Body of pancreas (tissue), 4 donors: ENCODE measurements around the gene CASP7. TPM values are rescaled to one million over a fixed set of nuclear protein-coding genes. Genes with fewer than 3 reads are reported as not detected.

ENCODE experiments used
- ATAC-seq: fragments of 150-250 bp; one replicate; pipeline ENCODE4 v1.9.1; 2016
- DNase-seq, 4 donors: peaks; one replicate each; pipeline ENCODE4 v3.0.0-alpha.2; 2019
- H3K27ac ChIP-seq, 4 donors: fragments of 200-600 bp; sonication (generic); 1 replicate in 3 of 4; 2 replicates in 1 of 4; pipeline versions ENCODE4 v1.5.1 to v1.6.1; 2016 to 2019; ENCODE audit warnings: mild to moderate bottlenecking in 1 of 4, mixed read lengths in 1 of 4, moderate library complexity in 1 of 4
- H3K27me3 ChIP-seq, 2 donors: fragments of 200-600 bp; sonication (generic); one replicate each; pipeline ENCODE4 v1.6.0; 2016; ENCODE audit warnings: mild to moderate bottlenecking in 1 of 2
- H3K36me3 ChIP-seq, 2 donors: fragments of 200-600 bp; sonication (generic); replicated peaks in 1 of 2; 2 replicates each; pipeline ENCODE4 v1.5.1; 2016; ENCODE audit warnings: low read depth in 2 of 2; ENCODE audit not compliant: insufficient read depth in 1 of 2
- H3K4me1 ChIP-seq: fragments of 200-600 bp; sonication (generic); one replicate; pipeline ENCODE4 v1.6.0; 2016
- H3K4me3 ChIP-seq, 2 donors: fragments of 200-600 bp; sonication (generic); 1 replicate in 1 of 2; 2 replicates in 1 of 2; pipeline ENCODE4 v1.5.1; 2016 to 2019
- H3K9me3 ChIP-seq, 3 donors: fragments of 200-600 bp; sonication (generic); 1 replicate in 2 of 3; 2 replicates in 1 of 3; pipeline ENCODE4 v1.5.1; 2016
- POLR2A ChIP-seq, 3 donors: fragments of 450-650 bp; IDR thresholded peaks; one replicate each; pipeline ENCODE4 v1.6.1; 2016; ENCODE audit warnings: antibody characterized with exemption in 3 of 3, mild to moderate bottlenecking in 2 of 3
- WGBS, 2 donors: methylation state at CpG; one replicate each; pipeline ENCODE4 v1.1.5; 2017; 5-methylcytosine and 5-hydroxymethylcytosine counted together
- intact Hi-C: fragments of 100-400 bp; cut with DNase I; formaldehyde crosslinking; loops from one replicate; pipeline ENCODE4 v1.15.1; 2023
- total RNA-seq, 2 donors: library from RNA; depleted of rRNA; stranded (reverse); fragments of >200 nt; gene quantifications; one replicate each; pipeline ENCODE4 v1.1.0, GENCODE V29; 2016
- TF ChIP-seq, protein P1 (sequence below), 7 experiments: fragments of 450-650 bp in 4 of 7; fragments of 200-600 bp in 3 of 7; sonication (generic) in 3 of 7; IDR thresholded peaks; one replicate each; pipeline ENCODE4 v1.5.1; 2016 to 2019; ENCODE audit warnings: antibody characterized with exemption in 7 of 7

CASP7 gene
- total RNA-seq, 2 donors from 2014 or later = 11.2 to 23.1 TPM

DNA sequence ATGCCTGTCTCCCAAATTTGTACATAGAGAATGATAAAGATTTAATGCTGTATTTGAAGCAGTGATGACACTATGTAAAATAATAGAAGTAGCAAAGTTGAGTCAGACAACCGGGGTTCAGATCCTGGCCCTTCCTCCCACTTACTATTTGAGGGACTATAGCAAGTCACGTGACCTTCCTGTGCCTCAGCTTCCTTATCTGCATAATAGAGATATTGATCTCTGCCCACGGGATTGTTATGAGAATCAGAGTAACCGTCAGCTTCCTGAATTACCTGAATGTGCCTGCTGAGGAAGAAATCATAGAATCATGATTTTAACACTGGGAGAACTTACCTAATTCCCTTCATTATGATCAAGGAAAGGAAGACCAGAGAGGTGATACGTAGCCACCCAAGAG is 26.9 kb downstream of the CASP7 start:
- peaks cover 44% of the 10 kb centered on the region for H3K4me1 ChIP-seq
- TF ChIP-seq POLR2A (IDR thresholded peaks at IDR 0.05) = no peak
- TF ChIP-seq, protein P1, sequence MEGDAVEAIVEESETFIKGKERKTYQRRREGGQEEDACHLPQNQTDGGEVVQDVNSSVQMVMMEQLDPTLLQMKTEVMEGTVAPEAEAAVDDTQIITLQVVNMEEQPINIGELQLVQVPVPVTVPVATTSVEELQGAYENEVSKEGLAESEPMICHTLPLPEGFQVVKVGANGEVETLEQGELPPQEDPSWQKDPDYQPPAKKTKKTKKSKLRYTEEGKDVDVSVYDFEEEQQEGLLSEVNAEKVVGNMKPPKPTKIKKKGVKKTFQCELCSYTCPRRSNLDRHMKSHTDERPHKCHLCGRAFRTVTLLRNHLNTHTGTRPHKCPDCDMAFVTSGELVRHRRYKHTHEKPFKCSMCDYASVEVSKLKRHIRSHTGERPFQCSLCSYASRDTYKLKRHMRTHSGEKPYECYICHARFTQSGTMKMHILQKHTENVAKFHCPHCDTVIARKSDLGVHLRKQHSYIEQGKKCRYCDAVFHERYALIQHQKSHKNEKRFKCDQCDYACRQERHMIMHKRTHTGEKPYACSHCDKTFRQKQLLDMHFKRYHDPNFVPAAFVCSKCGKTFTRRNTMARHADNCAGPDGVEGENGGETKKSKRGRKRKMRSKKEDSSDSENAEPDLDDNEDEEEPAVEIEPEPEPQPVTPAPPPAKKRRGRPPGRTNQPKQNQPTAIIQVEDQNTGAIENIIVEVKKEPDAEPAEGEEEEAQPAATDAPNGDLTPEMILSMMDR (IDR thresholded peaks at IDR 0.05) = no peak
- intact Hi-C loops = loop anchor here (10.0 kb wide), 1 partner anchor 398 kb away; no protein-coding TSS in a partner anchor

DNA sequence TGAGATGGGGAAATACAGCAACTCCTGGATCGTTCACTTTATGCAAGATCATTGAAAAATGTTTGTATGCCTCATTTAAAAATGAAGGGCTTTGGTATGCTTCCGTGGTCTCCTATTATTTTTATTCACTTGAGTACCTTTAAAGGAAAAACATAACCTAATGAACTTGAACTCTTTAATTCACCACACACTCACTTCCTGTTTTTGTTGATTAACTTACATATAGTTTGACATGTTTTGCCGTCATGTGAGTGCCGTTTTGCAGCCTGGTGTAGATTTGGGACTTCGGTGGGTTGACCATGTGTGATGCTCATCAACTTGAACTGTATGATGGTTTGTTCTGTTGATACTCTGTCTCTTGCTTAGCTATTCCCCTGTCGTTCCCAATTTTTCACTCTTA is 28.9 kb downstream of the CASP7 start:
- no peak for TF ChIP-seq POLR2A (IDR thresholded peaks at IDR 0.05)
- TF ChIP-seq, protein P1 (IDR thresholded peaks at IDR 0.05) = no peak
- H3K4me3 ChIP-seq = no peak overlapping the region
- no peaks in the 10 kb centered on the region for H3K36me3 ChIP-seq
- H3K9me3 ChIP-seq = no peaks in the 10 kb centered on the region
- peak overlapping the region in 3 of 4 donors; percentile 11 to 64 (median 26) for H3K27ac ChIP-seq
- ATAC-seq = no peak
- no peak for DNase-seq
- H3K27me3 ChIP-seq = no peaks in the 10 kb centered on the region
- WGBS, 2 donors = 83 to 91% methylated on average over 6 of the region's 6 CpGs
- intact Hi-C loops = loop anchor here (10.0 kb wide), 1 partner anchor 396 kb away; no protein-coding TSS in a partner anchor
- H3K4me1 ChIP-seq = peaks cover 56% of the 10 kb centered on the region

More for the DNA sequence above, 26.9 kb downstream of the CASP7 start:
- no peak for ATAC-seq
- H3K9me3 ChIP-seq = no peaks in the 10 kb centered on the region
- H3K36me3 ChIP-seq = no peaks in the 10 kb centered on the region
- H3K4me3 ChIP-seq = no peak overlapping the region
- no peak overlapping the region for H3K27ac ChIP-seq
- 44 to 52% methylated on average over 5 of the region's 5 CpGs for WGBS, 2 donors
- no peaks in the 10 kb centered on the region for H3K27me3 ChIP-seq
- DNase-seq = no peak

DNA sequence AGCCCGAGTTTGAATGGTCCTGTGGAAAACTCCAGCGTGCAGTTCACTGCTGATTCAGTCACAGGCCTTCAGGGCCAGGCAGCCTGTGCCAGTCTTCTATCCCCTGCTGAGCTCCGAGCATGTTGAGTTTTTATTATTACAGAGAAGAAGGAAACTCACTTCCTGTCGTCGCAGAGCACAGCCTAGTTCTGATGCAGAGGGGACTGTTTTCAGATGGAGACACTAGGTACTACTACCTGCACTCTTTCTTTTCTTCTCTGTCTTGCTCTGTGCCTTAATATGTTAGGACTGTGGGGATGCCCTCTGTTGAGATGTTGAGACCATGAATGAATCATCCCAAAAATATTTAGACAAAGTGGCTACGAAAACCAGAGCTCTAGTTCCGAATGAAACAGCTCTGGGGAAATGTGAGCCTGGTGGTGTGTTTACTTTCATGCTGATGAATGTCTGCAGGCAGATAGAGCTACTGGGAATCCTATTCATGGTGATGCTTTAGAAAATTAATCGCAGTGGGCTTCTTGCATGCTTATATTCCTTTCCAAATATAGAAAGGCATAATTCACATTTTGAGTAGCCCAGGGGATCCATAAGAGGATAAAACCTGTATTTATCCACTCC is 29.6 kb downstream of the CASP7 start:
- Histone ChIP-seq H3K4me3 (no peak overlapping the region), H3K27ac (peak overlapping the region in 3 of 4 donors; percentile 11 to 64 (median 26)), H3K4me1 (peaks cover 56% of the 10 kb centered on the region), H3K36me3 (no peaks in the 10 kb centered on the region), H3K27me3 (no peaks in the 10 kb centered on the region), H3K9me3 (no peaks in the 10 kb centered on the region)
- DNase-seq = peak in 1 of 4 donors; percentile 11
- peak; percentile 19 for ATAC-seq
- 58 to 60% methylated on average over 7 to 8 of the region's 8 CpGs for WGBS, 2 donors
- no peak for TF ChIP-seq POLR2A (IDR thresholded peaks at IDR 0.05)
- TF ChIP-seq, protein P1 (IDR thresholded peaks at IDR 0.05) = no peak
- intact Hi-C loops = loop anchor here (10.0 kb wide), 1 partner anchor 395 kb away; no protein-coding TSS in a partner anchor

DNA sequence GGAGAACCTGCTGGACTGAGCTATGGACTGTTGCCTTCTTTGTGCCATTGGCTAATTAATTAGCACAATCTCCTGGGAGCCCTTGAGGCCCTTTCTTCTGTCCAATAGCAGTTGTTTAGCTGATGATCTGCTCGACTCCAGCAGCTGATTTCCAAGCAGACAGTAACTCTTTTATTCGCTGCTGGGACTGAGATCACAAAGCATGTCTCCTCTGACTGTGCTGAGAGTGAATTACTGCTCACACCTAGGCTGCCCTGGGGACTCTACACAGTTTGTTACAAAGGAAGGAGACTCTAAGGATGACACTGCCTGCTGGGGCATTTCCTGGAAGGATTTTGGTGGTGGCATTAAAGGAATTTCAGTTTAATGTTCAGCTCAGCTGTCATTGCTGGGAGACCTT is 31.4 kb downstream of the CASP7 start:
- DNase-seq = no peak
- TF ChIP-seq, protein P1 (IDR thresholded peaks at IDR 0.05) = no peak
- TF ChIP-seq POLR2A (IDR thresholded peaks at IDR 0.05) = no peak
- H3K4me3 ChIP-seq = no peak overlapping the region
- peak; percentile 47 for ATAC-seq
- H3K27me3 ChIP-seq = no peaks in the 10 kb centered on the region
- peak overlapping the region in 3 of 4 donors; percentile 26 to 64 (median 47) for H3K27ac ChIP-seq
- no peaks in the 10 kb centered on the region for H3K36me3 ChIP-seq
- intact Hi-C loops = no loop called here
- peaks cover 44% of the 10 kb centered on the region for H3K4me1 ChIP-seq
- WGBS, 2 donors = 37 to 50% methylated on average over 2 of the region's 2 CpGs
- H3K9me3 ChIP-seq = no peaks in the 10 kb centered on the region

DNA sequence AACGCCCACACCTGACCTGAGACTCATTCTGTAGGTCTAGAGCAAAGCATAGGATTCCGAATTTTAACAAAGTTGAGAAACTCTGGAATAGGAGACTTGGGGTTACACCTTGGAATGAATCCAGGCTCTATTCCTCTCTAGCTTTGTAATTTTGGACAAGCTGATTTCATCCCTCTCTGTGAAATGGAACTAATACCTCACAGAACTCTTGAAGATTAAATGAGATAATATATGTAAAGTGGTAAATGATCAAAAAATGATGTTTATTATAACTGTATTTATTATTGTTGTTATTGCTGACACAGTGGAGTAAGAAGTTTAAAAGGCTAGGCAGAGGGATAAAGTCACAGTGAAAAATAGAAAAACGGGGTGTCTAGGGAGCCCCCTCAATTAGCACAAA is 32.3 kb downstream of the CASP7 start:
- intact Hi-C loops = no loop called here
- H3K4me1 ChIP-seq = peaks cover 39% of the 10 kb centered on the region

More for the DNA sequence above, 32.3 kb downstream of the CASP7 start:
- H3K4me3 ChIP-seq = no peak overlapping the region
- no peak for ATAC-seq
- peak overlapping the region in 3 of 4 donors; percentile 26 to 64 (median 47) for H3K27ac ChIP-seq
- no peaks in the 10 kb centered on the region for H3K27me3 ChIP-seq
- DNase-seq = no peak
- TF ChIP-seq, protein P1 (IDR thresholded peaks at IDR 0.05) = no peak
- TF ChIP-seq POLR2A (IDR thresholded peaks at IDR 0.05) = no peak
- 77 to 85% methylated on average over 3 of the region's 3 CpGs for WGBS, 2 donors
- no peaks in the 10 kb centered on the region for H3K36me3 ChIP-seq
- H3K9me3 ChIP-seq = no peaks in the 10 kb centered on the region
